Liver (tissue), 9 donors: ENCODE results near the gene ACOT9. TPM values are rescaled to one million over a fixed set of nuclear protein-coding genes. Genes with fewer than 3 reads are reported as not detected.

Experiments used
- DNase-seq: peaks from one replicate; pipeline ENCODE4 v3.0.0-alpha.2; 2017; ENCODE audit warnings: low spot score
- H3K27ac ChIP-seq, 2 donors: one replicate each; pipeline ENCODE4 v1.7.0; 2013; ENCODE audit warnings: inconsistent platforms in 2 of 2, low read length in 2 of 2, control low read depth in 1 of 2, low read depth in 1 of 2, mild to moderate bottlenecking in 1 of 2
- H3K27me3 ChIP-seq, 4 donors: one replicate each; pipeline versions ENCODE4 v1.6.1 to v1.7.0; 2013; ENCODE audit warnings: low read length in 3 of 4, inconsistent platforms in 1 of 4, mild to moderate bottlenecking in 1 of 4, moderate library complexity in 1 of 4; ENCODE audit not compliant: control insufficient read depth in 4 of 4, insufficient read depth in 4 of 4
- H3K36me3 ChIP-seq, 4 donors: one replicate each; pipeline versions ENCODE4 v1.6.1 to v1.7.0; 2013; ENCODE audit warnings: low read length in 3 of 4, mild to moderate bottlenecking in 3 of 4, low read depth in 1 of 4, moderate library complexity in 1 of 4; ENCODE audit not compliant: control insufficient read depth in 4 of 4, insufficient read depth in 3 of 4
- H3K4me1 ChIP-seq, 4 donors: one replicate each; pipeline versions ENCODE4 v1.6.1 to v1.7.0; 2013; ENCODE audit warnings: low read length in 3 of 4, mild to moderate bottlenecking in 3 of 4, moderate library complexity in 1 of 4; ENCODE audit not compliant: control insufficient read depth in 4 of 4, insufficient read depth in 4 of 4
- H3K4me3 ChIP-seq, 3 donors: one replicate each; pipeline versions ENCODE4 v1.6.1 to v1.7.0; 2013; ENCODE audit warnings: low read length in 3 of 3, control low read depth in 1 of 3, low read depth in 1 of 3, mild to moderate bottlenecking in 1 of 3
- H3K9ac ChIP-seq, 2 donors: one replicate each; pipeline ENCODE4 v1.7.0; 2013; ENCODE audit warnings: low read length in 2 of 2, mild to moderate bottlenecking in 2 of 2, moderate library complexity in 2 of 2, control low read depth in 1 of 2, low read depth in 1 of 2
- H3K9me3 ChIP-seq, 4 donors: one replicate each; pipeline versions ENCODE4 v1.6.1 to v1.7.0; 2013; ENCODE audit warnings: low read length in 3 of 4; ENCODE audit not compliant: control insufficient read depth in 4 of 4
- EGR1 ChIP-seq, 2 donors: IDR thresholded peaks; 2 replicates each; pipeline ENCODE4 v1.6.1; 2016 to 2018; ENCODE audit warnings: antibody characterized with exemption in 2 of 2, low read depth in 2 of 2
- FOXA1 ChIP-seq: IDR thresholded peaks from 2 replicates; pipeline ENCODE4 v1.6.1; 2016; ENCODE audit warnings: antibody characterized with exemption
- GABPA ChIP-seq, 2 donors: IDR thresholded peaks in 1 of 2; conservative IDR thresholded peaks in 1 of 2; 2 replicates each; pipeline ENCODE4 v1.6.1; 2016; ENCODE audit warnings: antibody characterized with exemption in 2 of 2, mild to moderate bottlenecking in 1 of 2, moderate library complexity in 1 of 2
- HNF4A ChIP-seq, 2 donors: conservative IDR thresholded peaks; 2 replicates each; pipeline ENCODE4 v1.6.1; 2016; ENCODE audit warnings: antibody characterized with exemption in 2 of 2, mild to moderate bottlenecking in 2 of 2
- HNF4G ChIP-seq: IDR thresholded peaks from 2 replicates; pipeline ENCODE4 v1.6.1; 2016; ENCODE audit warnings: antibody characterized with exemption
- JUND ChIP-seq, 2 donors: IDR thresholded peaks; 2 replicates each; pipeline ENCODE4 v1.6.1; 2016; ENCODE audit warnings: antibody characterized with exemption in 2 of 2
- RAD21 ChIP-seq, 2 donors: IDR thresholded peaks; 2 replicates each; pipeline ENCODE4 v1.6.1; 2016; ENCODE audit warnings: antibody characterized with exemption in 2 of 2, mild to moderate bottlenecking in 2 of 2
- RXRA ChIP-seq, 2 donors: IDR thresholded peaks; 2 replicates each; pipeline ENCODE4 v1.6.1; 2017 to 2018; ENCODE audit warnings: antibody characterized with exemption in 2 of 2, mild to moderate bottlenecking in 1 of 2
- SP1 ChIP-seq: IDR thresholded peaks from 2 replicates; pipeline ENCODE4 v1.6.1; 2018; ENCODE audit warnings: antibody characterized with exemption, mild to moderate bottlenecking
- TAF1 ChIP-seq: conservative IDR thresholded peaks from 2 replicates; pipeline ENCODE4 v1.6.1; 2016; ENCODE audit warnings: antibody characterized with exemption, mild to moderate bottlenecking
- YY1 ChIP-seq: IDR thresholded peaks from 2 replicates; pipeline ENCODE4 v1.6.1; 2016; ENCODE audit warnings: antibody characterized with exemption, mild to moderate bottlenecking
- WGBS: extraction: QIAGEN DNeasy Blood & Tissue Kit; methylation state at CpG from one replicate; pipeline ENCODE4 v1.1.7; 2013; 5-methylcytosine and 5-hydroxymethylcytosine counted together
- polyA plus RNA-seq, 2 donors: library from polyadenylated mRNA; stranded (reverse) in 1 of 2; unstranded in 1 of 2; fragments of 200-250 nt in 1 of 2; fragments of >200 nt in 1 of 2; fragmentation: Nextera tagmentation in 1 of 2; extraction: Ambion mirVana in 1 of 2; gene quantifications; one replicate each; pipeline versions ENCODE4 v1.2.1 to v1.2.3, GENCODE V29; 2013 to 2015
- total RNA-seq, 2 donors: library from RNA; depleted of rRNA; stranded (reverse); fragments of >200 nt; gene quantifications; one replicate each; pipeline ENCODE4 v1.2.3, GENCODE V29; 2014
- TF ChIP-seq, protein P1 (sequence below): IDR thresholded peaks from 2 replicates; pipeline ENCODE4 v1.6.1; 2016; ENCODE audit warnings: antibody characterized with exemption
- TF ChIP-seq, protein P2 (sequence below): IDR thresholded peaks from 2 replicates; pipeline ENCODE4 v1.6.1; 2016; ENCODE audit warnings: antibody characterized with exemption
- TF ChIP-seq, protein P3 (sequence below): IDR thresholded peaks from 2 replicates; pipeline ENCODE4 v1.6.1; 2016; ENCODE audit warnings: antibody characterized with exemption, mild to moderate bottlenecking
- TF ChIP-seq, protein P4 (sequence below): fragments of 150-350 bp; IDR thresholded peaks from 2 replicates; pipeline ENCODE4 v1.5.1; 2017; ENCODE audit warnings: improper control_type of control experiment, low read depth, low read length; ENCODE audit not compliant: missing input control
- TF ChIP-seq, protein P5 (sequence below): IDR thresholded peaks from 2 replicates; pipeline ENCODE4 v1.6.1; 2016; ENCODE audit warnings: antibody characterized with exemption
- donor health status: healthy.
- donor health status: healthy.
- donor health status: healthy.
- donor health status: healthy.
- donor health status: healthy.

ACOT9 gene
- total and polyA plus RNA-seq, 4 donors, result 9.3 to 16.3 (median 11.6) TPM

DNA sequence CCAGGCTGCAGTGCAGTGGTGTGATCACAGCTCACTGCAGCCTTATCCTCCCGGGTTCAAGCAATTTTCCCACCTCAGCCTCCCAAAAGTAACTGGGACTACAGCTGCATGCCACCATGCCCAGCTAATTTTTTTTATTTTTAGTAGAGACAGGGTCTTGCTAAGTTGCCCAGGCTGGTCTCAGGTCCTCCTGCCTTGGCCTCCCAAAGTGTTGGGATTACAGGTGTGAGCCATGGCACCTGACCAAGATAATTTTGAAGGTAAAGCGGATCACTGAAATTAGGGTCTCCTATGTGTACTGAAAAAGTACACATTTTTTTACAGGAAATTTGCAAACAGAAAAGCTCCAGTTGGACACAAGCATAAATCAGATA is 44.7 kb upstream of the ACOT9 start (continued):
- TF ChIP-seq, protein P1, sequence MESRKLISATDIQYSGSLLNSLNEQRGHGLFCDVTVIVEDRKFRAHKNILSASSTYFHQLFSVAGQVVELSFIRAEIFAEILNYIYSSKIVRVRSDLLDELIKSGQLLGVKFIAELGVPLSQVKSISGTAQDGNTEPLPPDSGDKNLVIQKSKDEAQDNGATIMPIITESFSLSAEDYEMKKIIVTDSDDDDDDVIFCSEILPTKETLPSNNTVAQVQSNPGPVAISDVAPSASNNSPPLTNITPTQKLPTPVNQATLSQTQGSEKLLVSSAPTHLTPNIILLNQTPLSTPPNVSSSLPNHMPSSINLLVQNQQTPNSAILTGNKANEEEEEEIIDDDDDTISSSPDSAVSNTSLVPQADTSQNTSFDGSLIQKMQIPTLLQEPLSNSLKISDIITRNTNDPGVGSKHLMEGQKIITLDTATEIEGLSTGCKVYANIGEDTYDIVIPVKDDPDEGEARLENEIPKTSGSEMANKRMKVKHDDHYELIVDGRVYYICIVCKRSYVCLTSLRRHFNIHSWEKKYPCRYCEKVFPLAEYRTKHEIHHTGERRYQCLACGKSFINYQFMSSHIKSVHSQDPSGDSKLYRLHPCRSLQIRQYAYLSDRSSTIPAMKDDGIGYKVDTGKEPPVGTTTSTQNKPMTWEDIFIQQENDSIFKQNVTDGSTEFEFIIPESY, result no peak
- TF ChIP-seq, protein P2, sequence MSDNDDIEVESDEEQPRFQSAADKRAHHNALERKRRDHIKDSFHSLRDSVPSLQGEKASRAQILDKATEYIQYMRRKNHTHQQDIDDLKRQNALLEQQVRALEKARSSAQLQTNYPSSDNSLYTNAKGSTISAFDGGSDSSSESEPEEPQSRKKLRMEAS, result no peak

DNA sequence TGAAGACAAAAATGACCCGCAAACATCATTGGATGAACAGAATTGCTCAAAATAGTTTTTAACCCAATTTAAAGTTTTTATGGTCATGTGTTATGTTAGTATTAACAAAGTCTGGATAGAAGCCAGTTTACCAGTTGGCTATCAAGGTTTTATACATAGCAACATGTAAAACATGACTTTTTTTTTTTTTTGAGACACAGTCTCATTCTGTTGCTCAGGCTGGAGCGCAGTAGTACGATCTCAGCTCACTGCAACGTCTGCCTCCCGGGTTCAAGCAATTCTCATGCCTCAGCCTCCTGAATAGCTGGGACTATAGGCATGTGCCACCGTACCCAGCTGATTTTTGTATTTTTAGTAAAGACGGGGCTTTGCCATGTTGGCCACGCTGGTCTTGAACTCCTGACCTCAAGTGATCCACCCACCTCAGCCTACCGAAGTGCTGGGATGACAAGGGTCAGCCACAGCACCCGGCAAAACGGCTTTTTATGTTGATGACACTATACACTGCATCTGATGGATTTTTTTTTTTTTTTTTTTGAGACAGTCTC is 43.3 kb upstream of the ACOT9 start:
- WGBS, result 51% methylated on average over 11 of the region's 11 CpGs
- no peaks in the 10 kb centered on the region for H3K27me3 ChIP-seq
- H3K9me3 ChIP-seq, result no peaks in the 10 kb centered on the region
- H3K4me1 ChIP-seq, result peaks cover 0 to 9% (median 3%) of the 10 kb centered on the region in 4 donors
- H3K36me3 ChIP-seq, result peaks cover 2 to 9% (median 4%) of the 10 kb centered on the region in 4 donors
- no peak for DNase-seq
- H3K4me3 ChIP-seq, result no peak overlapping the region
- TF ChIP-seq EGR1 (IDR thresholded peaks at IDR 0.05; ENCODE audit: low read depth in 2 of 2) (no peak), FOXA1 (no peak), HNF4G (no peak), RXRA (IDR thresholded peaks at IDR 0.05) (no peak), SP1 (no peak), GABPA (IDR thresholded peaks at IDR 0.05 in 1 of 2, conservative IDR thresholded peaks at IDR 0.05 in 1 of 2) (no peak), HNF4A (conservative IDR thresholded peaks at IDR 0.05) (no peak), RAD21 (IDR thresholded peaks at IDR 0.05) (no peak), YY1 (no peak), TAF1 (no peak), JUND (IDR thresholded peaks at IDR 0.05) (no peak)
- TF ChIP-seq, protein P3, sequence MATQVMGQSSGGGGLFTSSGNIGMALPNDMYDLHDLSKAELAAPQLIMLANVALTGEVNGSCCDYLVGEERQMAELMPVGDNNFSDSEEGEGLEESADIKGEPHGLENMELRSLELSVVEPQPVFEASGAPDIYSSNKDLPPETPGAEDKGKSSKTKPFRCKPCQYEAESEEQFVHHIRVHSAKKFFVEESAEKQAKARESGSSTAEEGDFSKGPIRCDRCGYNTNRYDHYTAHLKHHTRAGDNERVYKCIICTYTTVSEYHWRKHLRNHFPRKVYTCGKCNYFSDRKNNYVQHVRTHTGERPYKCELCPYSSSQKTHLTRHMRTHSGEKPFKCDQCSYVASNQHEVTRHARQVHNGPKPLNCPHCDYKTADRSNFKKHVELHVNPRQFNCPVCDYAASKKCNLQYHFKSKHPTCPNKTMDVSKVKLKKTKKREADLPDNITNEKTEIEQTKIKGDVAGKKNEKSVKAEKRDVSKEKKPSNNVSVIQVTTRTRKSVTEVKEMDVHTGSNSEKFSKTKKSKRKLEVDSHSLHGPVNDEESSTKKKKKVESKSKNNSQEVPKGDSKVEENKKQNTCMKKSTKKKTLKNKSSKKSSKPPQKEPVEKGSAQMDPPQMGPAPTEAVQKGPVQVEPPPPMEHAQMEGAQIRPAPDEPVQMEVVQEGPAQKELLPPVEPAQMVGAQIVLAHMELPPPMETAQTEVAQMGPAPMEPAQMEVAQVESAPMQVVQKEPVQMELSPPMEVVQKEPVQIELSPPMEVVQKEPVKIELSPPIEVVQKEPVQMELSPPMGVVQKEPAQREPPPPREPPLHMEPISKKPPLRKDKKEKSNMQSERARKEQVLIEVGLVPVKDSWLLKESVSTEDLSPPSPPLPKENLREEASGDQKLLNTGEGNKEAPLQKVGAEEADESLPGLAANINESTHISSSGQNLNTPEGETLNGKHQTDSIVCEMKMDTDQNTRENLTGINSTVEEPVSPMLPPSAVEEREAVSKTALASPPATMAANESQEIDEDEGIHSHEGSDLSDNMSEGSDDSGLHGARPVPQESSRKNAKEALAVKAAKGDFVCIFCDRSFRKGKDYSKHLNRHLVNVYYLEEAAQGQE, result no peak
- TF ChIP-seq, protein P4, sequence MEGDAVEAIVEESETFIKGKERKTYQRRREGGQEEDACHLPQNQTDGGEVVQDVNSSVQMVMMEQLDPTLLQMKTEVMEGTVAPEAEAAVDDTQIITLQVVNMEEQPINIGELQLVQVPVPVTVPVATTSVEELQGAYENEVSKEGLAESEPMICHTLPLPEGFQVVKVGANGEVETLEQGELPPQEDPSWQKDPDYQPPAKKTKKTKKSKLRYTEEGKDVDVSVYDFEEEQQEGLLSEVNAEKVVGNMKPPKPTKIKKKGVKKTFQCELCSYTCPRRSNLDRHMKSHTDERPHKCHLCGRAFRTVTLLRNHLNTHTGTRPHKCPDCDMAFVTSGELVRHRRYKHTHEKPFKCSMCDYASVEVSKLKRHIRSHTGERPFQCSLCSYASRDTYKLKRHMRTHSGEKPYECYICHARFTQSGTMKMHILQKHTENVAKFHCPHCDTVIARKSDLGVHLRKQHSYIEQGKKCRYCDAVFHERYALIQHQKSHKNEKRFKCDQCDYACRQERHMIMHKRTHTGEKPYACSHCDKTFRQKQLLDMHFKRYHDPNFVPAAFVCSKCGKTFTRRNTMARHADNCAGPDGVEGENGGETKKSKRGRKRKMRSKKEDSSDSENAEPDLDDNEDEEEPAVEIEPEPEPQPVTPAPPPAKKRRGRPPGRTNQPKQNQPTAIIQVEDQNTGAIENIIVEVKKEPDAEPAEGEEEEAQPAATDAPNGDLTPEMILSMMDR, result no peak
- TF ChIP-seq, protein P2, result no peak
- TF ChIP-seq, protein P5, sequence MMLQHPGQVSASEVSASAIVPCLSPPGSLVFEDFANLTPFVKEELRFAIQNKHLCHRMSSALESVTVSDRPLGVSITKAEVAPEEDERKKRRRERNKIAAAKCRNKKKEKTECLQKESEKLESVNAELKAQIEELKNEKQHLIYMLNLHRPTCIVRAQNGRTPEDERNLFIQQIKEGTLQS, result no peak
- peak overlapping the region in 1 of 2 donors; percentile 5 for H3K27ac ChIP-seq
- H3K9ac ChIP-seq, result no peak overlapping the region
